Transverse colon (tissue), 4 donors: ENCODE measurements around the gene GPR171. TPM values are rescaled to one million over a fixed set of nuclear protein-coding genes. Genes with fewer than 3 reads are reported as not detected.

Source experiments
- DNase-seq: peaks from one replicate; pipeline ENCODE4 v3.0.0-alpha.2; 2019
- H3K27ac ChIP-seq, 4 donors: fragments of 200-600 bp; sonication (generic); 2 replicates each; pipeline ENCODE4 v1.5.1; 2016 to 2018; ENCODE audit warnings: inconsistent platforms in 4 of 4
- H3K27me3 ChIP-seq: fragments of 200-600 bp; sonication (generic); 2 replicates; pipeline ENCODE4 v1.5.1; 2017; ENCODE audit warnings: inconsistent platforms
- H3K36me3 ChIP-seq, 4 donors: fragments of 200-600 bp; sonication (generic); 2 replicates each; pipeline ENCODE4 v1.5.1; 2017 to 2019; ENCODE audit warnings: inconsistent platforms in 4 of 4
- H3K4me1 ChIP-seq, 4 donors: fragments of 200-600 bp; sonication (generic); 2 replicates each; pipeline ENCODE4 v1.5.1; 2017 to 2020; ENCODE audit warnings: inconsistent platforms in 4 of 4
- H3K4me3 ChIP-seq, 4 donors: fragments of 200-600 bp; sonication (generic); 1 replicate in 1 of 4; 2 replicates in 3 of 4; pipeline versions ENCODE4 v1.5.1 to v1.6.1; 2017 to 2019; ENCODE audit warnings: inconsistent platforms in 4 of 4
- H3K9me3 ChIP-seq, 2 donors: fragments of 200-600 bp; sonication (generic); 2 replicates each; pipeline ENCODE4 v1.5.1; 2017 to 2019; ENCODE audit warnings: inconsistent platforms in 2 of 2
- CTCF ChIP-seq, 5 experiments: fragments of 200-600 bp in 3 of 5; fragments of 450-650 bp in 2 of 5; sonication (generic) in 3 of 5; IDR thresholded peaks; 1 replicate in 2 of 5; 2 replicates in 3 of 5; pipeline ENCODE4 v1.5.1; 2016 to 2017; ENCODE audit warnings: antibody characterized with exemption in 5 of 5, inconsistent platforms in 3 of 5, mild to moderate bottlenecking in 2 of 5, moderate library complexity in 1 of 5
- EP300 ChIP-seq: sonication (generic); formaldehyde crosslinking; IDR thresholded peaks from one replicate; pipeline ENCODE4 v1.6.1; 2017; ENCODE audit warnings: antibody characterized with exemption, low read depth
- POLR2A ChIP-seq: fragments of 450-650 bp; IDR thresholded peaks from one replicate; pipeline ENCODE4 v1.6.1; 2016; ENCODE audit warnings: antibody characterized with exemption, mild to moderate bottlenecking, moderate library complexity
- POLR2AphosphoS5 ChIP-seq, 3 donors: sonication (generic); formaldehyde crosslinking; IDR thresholded peaks; one replicate each; pipeline ENCODE4 v1.6.1; 2016; ENCODE audit warnings: antibody characterized with exemption in 3 of 3
- WGBS, 2 donors: methylation state at CpG; one replicate each; pipeline ENCODE4 v1.1.5; 2018; ENCODE audit warnings: low coverage in 1 of 2; 5-methylcytosine and 5-hydroxymethylcytosine counted together
- in situ Hi-C, 4 donors: fragments of 200-750 bp; cut with MboI; loops; one replicate each; pipeline versions ENCODE4 v1.15.0 to v1.15.1; 2017; ENCODE audit warnings: low sequenced_read_pairs in 3 of 4, low pct_ligation_motif_present in 1 of 4, low pct_unique_long_range_greater_than_20kb in 1 of 4
- intact Hi-C: fragments of 100-400 bp; cut with DNase I; formaldehyde crosslinking; loops from one replicate; pipeline ENCODE4 v1.15.1; 2023; ENCODE audit warnings: low total_unique reads
- total RNA-seq, 4 donors: library from RNA; depleted of rRNA; stranded (reverse); fragments of >200 nt; gene quantifications; one replicate each; pipeline ENCODE4 v1.1.0, GENCODE V29; 2016

Gene GPR171
- total RNA-seq, 4 donors from 2014 or later: 3.8 to 6.8 TPM; not detected in 2

GRCh38 chr3:151218136-151218535 is 15.1 kb upstream of the GPR171 start:
- intact Hi-C loops (no loop called here), in situ Hi-C loops (loop anchor here in 1 of 4 donors (10.0 kb wide), 1 partner anchor 53 kb away; no protein-coding TSS in a partner anchor)
- no peaks in the 10 kb centered on the region for H3K9me3 ChIP-seq
- no peaks in the 10 kb centered on the region for H3K36me3 ChIP-seq
- no peak overlapping the region for H3K4me3 ChIP-seq
- 61 to 73% methylated on average over 1 of the region's 1 CpG for WGBS, 2 donors
- TF ChIP-seq POLR2A: no peak
- peaks cover 0 to 4% (median 0%) of the 10 kb centered on the region in 4 donors for H3K4me1 ChIP-seq
- no peak for DNase-seq
- no peaks in the 10 kb centered on the region for H3K27me3 ChIP-seq
- H3K27ac ChIP-seq: no peak overlapping the region

DNA sequence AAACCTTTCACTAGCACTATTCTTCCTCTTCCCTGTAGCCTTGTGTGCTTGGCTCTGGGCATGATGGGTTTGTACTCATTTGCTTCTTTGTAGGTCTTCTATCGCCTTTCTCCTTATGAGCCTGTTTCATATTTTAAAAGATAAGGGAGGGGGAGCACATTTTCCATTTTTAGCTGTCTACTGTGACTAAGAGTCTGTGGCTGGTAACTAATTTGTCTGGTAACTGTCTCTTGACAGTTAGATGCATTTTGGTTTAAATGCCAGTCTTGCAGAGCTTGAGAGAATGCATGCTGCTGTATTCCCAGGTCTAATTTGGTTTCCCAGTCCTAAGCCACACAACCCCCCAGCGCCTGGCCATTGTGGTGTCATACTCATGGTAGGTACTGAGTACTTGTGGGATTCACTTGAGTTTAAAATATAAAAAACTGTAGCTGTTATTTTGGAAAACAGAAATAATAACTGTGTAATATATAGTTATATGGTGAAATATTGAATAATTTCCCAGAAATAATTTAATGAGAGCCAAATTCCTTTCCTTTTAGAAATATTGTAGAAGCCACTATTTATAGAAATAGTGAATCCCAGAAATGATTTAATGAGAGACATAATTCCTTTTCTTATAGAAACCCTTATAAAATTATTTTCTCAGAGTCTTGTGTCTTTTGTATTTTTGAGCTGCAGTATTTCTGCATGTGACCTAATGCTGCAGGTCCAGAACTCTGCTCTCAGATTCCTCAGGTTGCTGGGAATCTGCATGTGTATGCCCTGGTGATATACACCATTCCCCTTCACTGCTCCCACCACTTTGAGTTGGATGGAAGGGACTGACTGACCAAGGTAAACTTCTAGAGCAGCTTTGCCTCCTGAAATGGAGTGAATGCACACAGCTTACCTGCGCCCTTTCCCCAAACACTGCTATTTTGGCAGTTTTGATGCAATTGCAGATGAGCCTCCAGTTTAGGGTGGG is 13.9 kb upstream of the GPR171 start:
- H3K9me3 ChIP-seq: no peaks in the 10 kb centered on the region
- H3K4me3 ChIP-seq: no peak overlapping the region
- intact Hi-C loops: no loop called here
- TF ChIP-seq POLR2AphosphoS5 (IDR thresholded peaks at IDR 0.05) (no peak), POLR2A (no peak), CTCF (IDR thresholded peaks at IDR 0.05) (no peak), EP300 (no peak)
- in situ Hi-C loops: loop anchor here in 1 of 4 donors (10.0 kb wide), 1 partner anchor 52 kb away; no protein-coding TSS in a partner anchor
- H3K4me1 ChIP-seq: peaks cover 0 to 4% (median 0%) of the 10 kb centered on the region in 4 donors
- H3K27me3 ChIP-seq: no peaks in the 10 kb centered on the region
- DNase-seq: no peak
- H3K36me3 ChIP-seq: no peaks in the 10 kb centered on the region
- 63 to 85% methylated on average over 2 to 3 of the region's 3 CpGs for WGBS, 2 donors
- H3K27ac ChIP-seq: no peak overlapping the region

- Histone ChIP-seq H3K4me1 (peaks cover 0 to 17% (median 9%) of the 10 kb centered on the region in 4 donors), H3K4me3 (no peak overlapping the region), H3K27me3 (no peaks in the 10 kb centered on the region), H3K9me3 (no peaks in the 10 kb centered on the region), H3K27ac (no peak overlapping the region), H3K36me3 (no peaks in the 10 kb centered on the region)
- TF ChIP-seq POLR2AphosphoS5 (IDR thresholded peaks at IDR 0.05) (no peak), CTCF (IDR thresholded peaks at IDR 0.05) (no peak), EP300 (no peak), POLR2A (no peak)
- in situ Hi-C loops (loop anchor here in 1 of 4 donors (10.0 kb wide), 1 partner anchor 50 kb away; no protein-coding TSS in a partner anchor), intact Hi-C loops (no loop called here)
- 65 to 86% methylated on average over 1 of the region's 1 CpG for WGBS, 2 donors
- no peak for DNase-seq
Measured at GRCh38 chr3:151214459-151214858, 11.4 kb upstream of the GPR171 start.

- H3K36me3 ChIP-seq: no peaks in the 10 kb centered on the region
- H3K9me3 ChIP-seq: no peaks in the 10 kb centered on the region
- no peak for DNase-seq
- in situ Hi-C loops (loop anchor here in 1 of 4 donors (10.0 kb wide), 1 partner anchor 49 kb away; no protein-coding TSS in a partner anchor), intact Hi-C loops (no loop called here)
- no peak overlapping the region for H3K4me3 ChIP-seq
- WGBS, 2 donors: 40 to 92% methylated on average over 2 to 5 of the region's 5 CpGs
- TF ChIP-seq CTCF (IDR thresholded peaks at IDR 0.05): no peak
- no peak for TF ChIP-seq POLR2AphosphoS5 (IDR thresholded peaks at IDR 0.05)
- no peak for TF ChIP-seq POLR2A
- no peak for TF ChIP-seq EP300
- peaks cover 0 to 17% (median 9%) of the 10 kb centered on the region in 4 donors for H3K4me1 ChIP-seq
- no peak overlapping the region for H3K27ac ChIP-seq
- H3K27me3 ChIP-seq: no peaks in the 10 kb centered on the region
Measured at GRCh38 chr3:151213881-151214280, 10.9 kb upstream of the GPR171 start.
